HCT116 (cell line): ENCODE measurements around the gene MICAL3. TPM values are rescaled to one million over a fixed set of nuclear protein-coding genes. Genes with fewer than 3 reads are reported as not detected.

Experiments
- ATAC-seq: fragments of 200-7000 bp; cut with Tn5 transposase; 2 replicates; pipeline ENCODE4 v1.9.1; 2020; ENCODE audit warnings: mild to moderate bottlenecking, moderate library complexity
- BruUV-seq: library from RNA; stranded (reverse); fragments of 400-500 nt; replicated peaks from 2 replicates; lab custom pipeline; 2021; lab: Mats Ljungman, UMichigan
- CTCF ChIA-PET: fragments of 300-600 bp; sonication (Branson Sonifier 250); formaldehyde crosslinking; loops from one replicate; lab custom pipeline; 2021; ENCODE audit warnings: antibody characterized with exemption; lab: Charles Lee
- POLR2A ChIA-PET: fragments of 300-600, 350-600 bp; sonication (Branson Sonifier 250); formaldehyde crosslinking; loops from one replicate; lab custom pipeline; 2021; ENCODE audit warnings: antibody characterized with exemption; lab: Charles Lee
- RAD21 ChIA-PET, 2 experiments: fragments of 300-600 bp; sonication (Branson Sonifier 250); formaldehyde crosslinking; loops; one replicate each; lab custom pipeline; 2023; ENCODE audit warnings: low total read pairs in 2 of 2; ENCODE audit not compliant: uncharacterized antibody in 2 of 2, unreplicated experiment in 2 of 2, low non-redundant PET in 1 of 2; lab: Charles Lee
- DNase-seq: peaks from one replicate; pipeline ENCODE4 v3.0.0-alpha.2; 2010; ENCODE audit warnings: low read depth, low spot score
- H2AFZ ChIP-seq: fragments of 200-600 bp; shearing (Covaris generic), sonication (generic); 2 replicates; pipeline ENCODE4 v1.6.1; 2017; ENCODE audit warnings: low read depth, mixed run types, mixed read lengths, antibody characterized with exemption, low read length; ENCODE audit not compliant: poor library complexity, severe bottlenecking
- H3K27ac ChIP-seq: 2 replicates; pipeline ENCODE4 v1.5.1; 2012; ENCODE audit warnings: low read depth, low read length
- H3K27me3 ChIP-seq: fragments of 200-600 bp; sonication (generic); 2 replicates; pipeline ENCODE4 v1.6.1; 2016; ENCODE audit warnings: mixed run types, low read length, mixed read lengths; ENCODE audit not compliant: insufficient read depth
- H3K36me3 ChIP-seq, 2 experiments: fragments of 200-500 bp in 1 of 2; fragments of 200-600 bp in 1 of 2; sonication (Bioruptor generic) in 1 of 2; sonication (generic) in 1 of 2; 2 replicates each; pipeline versions ENCODE4 v1.5.1 to v1.6.1; 2014 to 2016; ENCODE audit warnings: low read length in 2 of 2, inconsistent platforms in 1 of 2, mixed read lengths in 1 of 2, mixed run types in 1 of 2; ENCODE audit not compliant: insufficient read depth in 2 of 2, control insufficient read depth in 1 of 2
- H3K4me1 ChIP-seq, 2 experiments: fragments of 200-600 bp in 1 of 2; sonication (generic) in 1 of 2; 2 replicates each; pipeline versions ENCODE4 v1.5.1 to v1.6.1; 2012 to 2017; ENCODE audit warnings: low read length in 2 of 2, inconsistent platforms in 1 of 2, mild to moderate bottlenecking in 1 of 2, mixed read lengths in 1 of 2, mixed run types in 1 of 2, moderate library complexity in 1 of 2; ENCODE audit not compliant: insufficient read depth in 2 of 2, control insufficient read depth in 1 of 2
- H3K4me2 ChIP-seq: fragments of 200-600 bp; sonication (generic); 2 replicates; pipeline ENCODE4 v1.6.1; 2017; ENCODE audit warnings: mixed run types, low read length, mixed read lengths
- H3K4me3 ChIP-seq, 2 experiments: fragments of 200-600 bp in 1 of 2; sonication (generic) in 1 of 2; replicated peaks in 1 of 2; 2 replicates each; pipeline ENCODE4 v1.5.1; 2011 to 2016; ENCODE audit warnings: low read length in 2 of 2, control low read depth in 1 of 2, low read depth in 1 of 2, mild to moderate bottlenecking in 1 of 2, mixed read lengths in 1 of 2, mixed run types in 1 of 2
- H3K79me2 ChIP-seq: fragments of 200-600 bp; sonication (generic); 2 replicates; pipeline ENCODE4 v1.6.1; 2017; ENCODE audit warnings: mild to moderate bottlenecking, mixed run types, low read length, moderate library complexity, mixed read lengths; ENCODE audit not compliant: insufficient read depth
- H3K9ac ChIP-seq: fragments of 200-600 bp; sonication (generic); 2 replicates; pipeline ENCODE4 v1.6.1; 2016; ENCODE audit warnings: low read length, mixed read lengths
- H3K9me2 ChIP-seq: fragments of 200-600 bp; sonication (generic), shearing (Covaris generic); 2 replicates; pipeline ENCODE4 v1.6.1; 2017; ENCODE audit warnings: mixed run types, mild to moderate bottlenecking, moderate library complexity; ENCODE audit not compliant: insufficient read depth
- H3K9me3 ChIP-seq, 2 experiments: fragments of 200-500 bp in 1 of 2; fragments of 200-600 bp in 1 of 2; sonication (Bioruptor generic) in 1 of 2; sonication (generic) in 1 of 2; 2 replicates each; pipeline ENCODE4 v1.6.1; 2014 to 2017; ENCODE audit warnings: low read length in 2 of 2, mixed read lengths in 2 of 2, inconsistent platforms in 1 of 2, low read depth in 1 of 2, mild to moderate bottlenecking in 1 of 2, mixed run types in 1 of 2, moderate library complexity in 1 of 2; ENCODE audit not compliant: control insufficient read depth in 1 of 2, insufficient read depth in 1 of 2
- H4K20me1 ChIP-seq: fragments of 200-600 bp; sonication (generic), shearing (Covaris generic); 2 replicates; pipeline ENCODE4 v1.6.1; 2017; ENCODE audit warnings: mixed run types, mild to moderate bottlenecking, moderate library complexity; ENCODE audit not compliant: insufficient read depth
- ATF3 ChIP-seq: IDR thresholded peaks from 2 replicates; pipeline ENCODE4 v1.6.1; 2012
- CEBPB ChIP-seq: IDR thresholded peaks from 2 replicates; pipeline ENCODE4 v1.6.1; 2012; ENCODE audit warnings: low read depth
- ELF1 ChIP-seq: IDR thresholded peaks from 2 replicates; pipeline ENCODE4 v1.6.1; 2012; ENCODE audit warnings: low read depth, borderline replicate concordance
- YY1 ChIP-seq: IDR thresholded peaks from 2 replicates; pipeline ENCODE4 v1.6.1; 2011; ENCODE audit warnings: low read length, low read depth, moderate library complexity, mild to moderate bottlenecking; ENCODE audit not compliant: insufficient replicate concordance; ENCODE audit errors: extremely low read depth
- intact Hi-C: fragments of 100-400 bp; cut with micrococcal nuclease; formaldehyde crosslinking; loops from 2 replicates; pipeline ENCODE4 v1.10.0; 2022
- total RNA-seq: library from RNA; stranded (reverse); gene quantifications from one replicate; pipeline ENCODE4 v1.2.1, GENCODE V29; 2021; ENCODE audit not compliant: unreplicated experiment
- TF ChIP-seq, protein P1 (sequence below), 3 experiments: fragments of 200-600 bp in 1 of 3; sonication (generic) in 1 of 3; IDR thresholded peaks in 2 of 3; conservative IDR thresholded peaks in 1 of 3; 2 replicates each; pipeline ENCODE4 v1.5.1; 2012 to 2017; ENCODE audit warnings: low read depth in 2 of 3, low read length in 2 of 3, antibody characterized with exemption in 1 of 3, borderline replicate concordance in 1 of 3, control low read depth in 1 of 3, mild to moderate bottlenecking in 1 of 3, mixed read lengths in 1 of 3, mixed run types in 1 of 3, moderate library complexity in 1 of 3; ENCODE audit not compliant: insufficient read depth in 1 of 3

The MICAL3 gene
- total RNA-seq, 1 experiment from 2014 or later: 30.8 TPM

GRCh38 chr22:18033204-18033998, 9.0 kb upstream of the MICAL3 start:
- BruUV-seq: no TSS peak
- H2AFZ ChIP-seq: peak overlapping the region; percentile 56
- POLR2A ChIA-PET: interaction anchor here (1.3 kb wide), 1 partner anchor 12 kb away, joined by 3 read pairs; no protein-coding TSS in a partner anchor
- H3K79me2 ChIP-seq: no peaks in the 10 kb centered on the region
- H3K36me3 ChIP-seq: no peaks in the 10 kb centered on the region
- peaks cover 37 to 49% of the 10 kb centered on the region in 2 experiments for H3K4me1 ChIP-seq
- no peak overlapping the region for H3K4me3 ChIP-seq
- no peaks in the 10 kb centered on the region for H4K20me1 ChIP-seq
- peak overlapping the region; percentile 68 for H3K4me2 ChIP-seq
- RAD21 ChIA-PET: no interaction called here
- H3K27ac ChIP-seq: peak overlapping the region; percentile 82; the same call in 1 of the 2 replicates
- no peak overlapping the region for H3K9ac ChIP-seq
- intact Hi-C loops: no loop called here
- DNase-seq: no peak
- CTCF ChIA-PET: interaction anchor here (1.0 to 1.7 kb wide), 3 partner anchors 10 to 248 kb away, joined by 3 to 7 read pairs (median 5); no protein-coding TSS in a partner anchor
- H3K27me3 ChIP-seq: no peaks in the 10 kb centered on the region
- no peaks in the 10 kb centered on the region for H3K9me2 ChIP-seq
- TF ChIP-seq ATF3: no peak
- TF ChIP-seq, protein P1, sequence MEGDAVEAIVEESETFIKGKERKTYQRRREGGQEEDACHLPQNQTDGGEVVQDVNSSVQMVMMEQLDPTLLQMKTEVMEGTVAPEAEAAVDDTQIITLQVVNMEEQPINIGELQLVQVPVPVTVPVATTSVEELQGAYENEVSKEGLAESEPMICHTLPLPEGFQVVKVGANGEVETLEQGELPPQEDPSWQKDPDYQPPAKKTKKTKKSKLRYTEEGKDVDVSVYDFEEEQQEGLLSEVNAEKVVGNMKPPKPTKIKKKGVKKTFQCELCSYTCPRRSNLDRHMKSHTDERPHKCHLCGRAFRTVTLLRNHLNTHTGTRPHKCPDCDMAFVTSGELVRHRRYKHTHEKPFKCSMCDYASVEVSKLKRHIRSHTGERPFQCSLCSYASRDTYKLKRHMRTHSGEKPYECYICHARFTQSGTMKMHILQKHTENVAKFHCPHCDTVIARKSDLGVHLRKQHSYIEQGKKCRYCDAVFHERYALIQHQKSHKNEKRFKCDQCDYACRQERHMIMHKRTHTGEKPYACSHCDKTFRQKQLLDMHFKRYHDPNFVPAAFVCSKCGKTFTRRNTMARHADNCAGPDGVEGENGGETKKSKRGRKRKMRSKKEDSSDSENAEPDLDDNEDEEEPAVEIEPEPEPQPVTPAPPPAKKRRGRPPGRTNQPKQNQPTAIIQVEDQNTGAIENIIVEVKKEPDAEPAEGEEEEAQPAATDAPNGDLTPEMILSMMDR (IDR thresholded peaks at IDR 0.05 in 2 of 3, conservative IDR thresholded peaks at IDR 0.05 in 1 of 3; ENCODE audit: borderline replicate concordance in 1 of 3, insufficient read depth in 1 of 3, low read depth in 2 of 3, low read length in 2 of 3): 0 out of 6 replicates have a peak, but pooled peaks of 1 of the 3 experiments have one; percentile 7
- no peak for TF ChIP-seq YY1
- no peak for TF ChIP-seq CEBPB
- TF ChIP-seq ELF1: no peak
- ATAC-seq: no peak
- no peaks in the 10 kb centered on the region for H3K9me3 ChIP-seq
